Measurements from ENCODE around the gene IL5. TPM values are rescaled to one million over a fixed set of nuclear protein-coding genes. Genes with fewer than 3 reads are reported as not detected.

IL5 gene
- total and polyA plus RNA-seq, 2 donors (not counting 1 experiment from before 2014, with no cell fraction given): not detected

Other genes starting within 250 kb of the IL5 start
- 0.27 TPM in 1 of 2 replicates, not detected in the other for gene SLC22A4, start 249.1 kb downstream of the IL5 start, total RNA-seq
- 0.18 and 0.19 TPM in 2 replicates for gene SLC22A4, start 249.1 kb downstream of the IL5 start, polyA plus RNA-seq
- 12.9 and 13.2 TPM in 2 replicates for gene SLC22A5, start 173.8 kb downstream of the IL5 start, total RNA-seq
- 5.7 and 7.0 TPM in 2 replicates for gene SLC22A5, start 173.8 kb downstream of the IL5 start, polyA plus RNA-seq
- gene IRF1, start 52.7 kb downstream of the IL5 start, total RNA-seq: 304 and 306 TPM in 2 replicates
- 166 and 173 TPM in 2 replicates for gene IRF1, start 52.7 kb downstream of the IL5 start, polyA plus RNA-seq
- 31.7 and 32.7 TPM in 2 replicates for gene RAD50, start 13.5 kb upstream of the IL5 start, total RNA-seq
- 11.2 and 12.0 TPM in 2 replicates for gene RAD50, start 13.5 kb upstream of the IL5 start, polyA plus RNA-seq
- gene IL13, start 114.7 kb upstream of the IL5 start, total RNA-seq: 0.42 TPM in 1 of 2 replicates, not detected in the other
- gene IL13, start 114.7 kb upstream of the IL5 start, polyA plus RNA-seq: 0.14 and 0.45 TPM in 2 replicates
- not detected in 2 replicates for gene IL4, start 130.5 kb upstream of the IL5 start, total RNA-seq
- gene IL4, start 130.5 kb upstream of the IL5 start, polyA plus RNA-seq: not detected in 2 replicates
- 13.6 and 16.0 TPM in 2 replicates for gene KIF3A, start 194.0 kb upstream of the IL5 start, total RNA-seq
- 1.3 and 1.5 TPM in 2 replicates for gene KIF3A, start 194.0 kb upstream of the IL5 start, polyA plus RNA-seq
- 1.1 and 2.0 TPM in 2 replicates for gene CCNI2, start 203.9 kb upstream of the IL5 start, total RNA-seq
- gene CCNI2, start 203.9 kb upstream of the IL5 start, polyA plus RNA-seq: 0.04 and 0.39 TPM in 2 replicates
- 3.9 and 5.9 TPM in 2 replicates for gene SEPTIN8, start 233.7 kb upstream of the IL5 start, total RNA-seq
- gene SEPTIN8, start 233.7 kb upstream of the IL5 start, polyA plus RNA-seq: 1.3 and 4.0 TPM in 2 replicates

All from B cell (primary cell).